Endothelial cell of umbilical vein (primary cell): ENCODE results near the gene CFAP141. TPM values are rescaled to one million over a fixed set of nuclear protein-coding genes. Genes with fewer than 3 reads are reported as not detected.

ENCODE experiments used
- BruUV-seq: library from RNA; stranded (reverse); fragments of 400-500 nt; replicated peaks from 2 replicates; lab custom pipeline; 2021; lab: Mats Ljungman, UMichigan
- CTCF ChIA-PET: fragments of 300-600, 350-600 bp; sonication (Branson Sonifier 250); formaldehyde crosslinking; loops from one replicate; lab custom pipeline; 2021; ENCODE audit warnings: antibody characterized with exemption, inconsistent platforms; lab: Charles Lee
- POLR2A ChIA-PET: fragments of 300-600, 350-600 bp; sonication (Branson Sonifier 250); formaldehyde crosslinking; loops from one replicate; lab custom pipeline; 2021; ENCODE audit warnings: antibody characterized with exemption, inconsistent platforms; lab: Charles Lee
- DNase-seq: peaks from one replicate; pipeline ENCODE4 v3.0.0-alpha.2; 2011; ENCODE audit warnings: low read depth, low spot score
- FAIRE-seq: peaks from 2 replicates; lab custom pipeline; 2011; peaks lifted over from hg19 to GRCh38; lab: Jason Lieb, UNC
- H2AFZ ChIP-seq: 2 replicates; pipeline ENCODE4 v1.6.0; 2012; ENCODE audit warnings: low read depth, low read length, control low read depth, inconsistent platforms
- H3K27ac ChIP-seq: 2 replicates; pipeline ENCODE4 v1.5.1; 2011; ENCODE audit warnings: low read depth, mild to moderate bottlenecking, control low read depth, low read length, moderate library complexity; ENCODE audit not compliant: insufficient read depth
- H3K27me3 ChIP-seq, 2 experiments: 2 replicates each; pipeline versions ENCODE4 v1.6.0 to v1.6.1; 2011; ENCODE audit warnings: low read length in 2 of 2, mixed read lengths in 1 of 2; ENCODE audit not compliant: control insufficient read depth in 2 of 2, insufficient read depth in 2 of 2
- H3K36me3 ChIP-seq, 2 experiments: 2 replicates in 1 of 2; 3 replicates in 1 of 2; pipeline ENCODE4 v1.5.1; 2011; ENCODE audit warnings: low read length in 2 of 2, mild to moderate bottlenecking in 1 of 2, moderate library complexity in 1 of 2; ENCODE audit not compliant: control insufficient read depth in 2 of 2, insufficient read depth in 2 of 2; ENCODE audit errors: extremely low read depth in 1 of 2
- H3K4me1 ChIP-seq: 3 replicates; pipeline ENCODE4 v1.5.1; 2011; ENCODE audit warnings: mild to moderate bottlenecking, low read length; ENCODE audit not compliant: control insufficient read depth, insufficient read depth; ENCODE audit errors: extremely low read depth
- H3K4me2 ChIP-seq: 2 replicates; pipeline ENCODE4 v1.6.1; 2011; ENCODE audit warnings: low read length, control low read depth, mixed read lengths; ENCODE audit not compliant: insufficient read depth
- H3K4me3 ChIP-seq, 3 experiments: fragments of 200-600 bp in 1 of 3; sonication (generic), shearing (Covaris generic) in 1 of 3; replicated peaks in 1 of 3; 2 replicates each; pipeline ENCODE4 v1.5.1; 2011 to 2016; ENCODE audit warnings: control low read depth in 3 of 3, low read length in 3 of 3, mild to moderate bottlenecking in 2 of 3, inconsistent platforms in 1 of 3, low read depth in 1 of 3, moderate library complexity in 1 of 3; ENCODE audit not compliant: insufficient read depth in 1 of 3
- H3K79me2 ChIP-seq: 2 replicates; pipeline ENCODE4 v1.6.0; 2012; ENCODE audit warnings: low read length, inconsistent platforms; ENCODE audit not compliant: control insufficient read depth, insufficient read depth
- H3K9ac ChIP-seq: replicated peaks from 2 replicates; pipeline ENCODE3; 2011; ENCODE audit warnings: low read length, control low read depth; ENCODE audit not compliant: insufficient read depth; ENCODE audit errors: extremely low read depth
- H3K9me1 ChIP-seq: replicated peaks from 3 replicates; pipeline ENCODE4 v1.6.0; 2011; ENCODE audit warnings: mild to moderate bottlenecking, low read length; ENCODE audit not compliant: control insufficient read depth, insufficient read depth; ENCODE audit errors: extremely low read depth
- H3K9me3 ChIP-seq: replicated peaks from 2 replicates; pipeline ENCODE4 v1.5.1; 2012; ENCODE audit warnings: low read length, inconsistent platforms; ENCODE audit not compliant: control insufficient read depth, insufficient read depth
- H4K20me1 ChIP-seq: replicated peaks from 2 replicates; pipeline ENCODE3; 2011; ENCODE audit warnings: mild to moderate bottlenecking, low read length; ENCODE audit not compliant: control insufficient read depth, insufficient read depth; ENCODE audit errors: extremely low read depth
- EZH2 ChIP-seq: IDR thresholded peaks from 2 replicates; pipeline ENCODE4 v1.6.1; 2012; ENCODE audit warnings: borderline replicate concordance, low read depth, mild to moderate bottlenecking, moderate library complexity, low read length, inconsistent platforms; ENCODE audit not compliant: severe bottlenecking
- FOS ChIP-seq: IDR thresholded peaks from 2 replicates; pipeline ENCODE4 v1.6.1; 2011; ENCODE audit warnings: mild to moderate bottlenecking, low read length, moderate library complexity, borderline replicate concordance; ENCODE audit not compliant: insufficient read depth
- GATA2 ChIP-seq: IDR thresholded peaks from 2 replicates; pipeline ENCODE4 v1.7.0; 2011; ENCODE audit warnings: low read depth, mild to moderate bottlenecking, moderate library complexity, mixed read lengths, low read length; ENCODE audit not compliant: insufficient read length, insufficient read depth
- JUN ChIP-seq: IDR thresholded peaks from 2 replicates; pipeline ENCODE4 v1.6.1; 2011; ENCODE audit warnings: borderline replicate concordance, low read depth; ENCODE audit not compliant: insufficient read length, insufficient read depth
- POLR2AphosphoS5 ChIP-seq: IDR thresholded peaks from 2 replicates; pipeline ENCODE4 v1.6.1; 2012; ENCODE audit warnings: low read depth, mild to moderate bottlenecking, control low read depth, low read length, moderate library complexity; ENCODE audit not compliant: insufficient read depth
- dilution Hi-C: fragments of 300-500 bp; cut with MboI; formaldehyde crosslinking; loops from one replicate; pipeline ENCODE4 v1.15.0; 2019; ENCODE audit warnings: low sequenced_read_pairs; ENCODE audit not compliant: extremely low pct_ligation_motif_present
- intact Hi-C: fragments of 100-400 bp; cut with micrococcal nuclease; formaldehyde crosslinking; loops from one replicate; pipeline ENCODE4 v1.10.0; 2022
- polyA plus RNA-seq, 4 experiments: library from polyadenylated mRNA; depleted of rRNA in 3 of 4; stranded (reverse) in 3 of 4; unstranded in 1 of 4; fragments of >200 nt; gene quantifications; 2 replicates each; pipeline versions ENCODE4 v1.2.1 to v1.2.3, GENCODE V29; 2011 to 2012; ENCODE audit warnings: missing spikeins in 1 of 4
- total RNA-seq: library from RNA; stranded (reverse); gene quantifications from 2 replicates; pipeline ENCODE4 v1.2.3, GENCODE V29; 2021
- TF ChIP-seq, protein P1 (sequence below), 2 donors: IDR thresholded peaks; 1 replicate in 1 of 2; 2 replicates in 1 of 2; pipeline ENCODE4 v1.5.1; 2011; ENCODE audit warnings: low read length in 2 of 2, mild to moderate bottlenecking in 2 of 2, moderate library complexity in 2 of 2, control low read depth in 1 of 2, inconsistent platforms in 1 of 2, low read depth in 1 of 2; ENCODE audit not compliant: insufficient read depth in 1 of 2; ENCODE audit errors: extremely low read depth in 1 of 2
- TF ChIP-seq, protein P2 (sequence below): IDR thresholded peaks from 2 replicates; pipeline ENCODE4 v1.6.1; 2011; ENCODE audit not compliant: insufficient read depth, insufficient read length

CFAP141 gene
- total and polyA plus RNA-seq, 2 donors (not counting 3 experiments of a cell fraction or from before 2014, with no cell fraction given), result not detected

GRCh38 chr1:154178013-154178412 is 28.1 kb downstream of the CFAP141 start:
- Histone ChIP-seq H3K4me2 (peak overlapping the region; percentile 96), H3K9ac (no peak overlapping the region), H3K79me2 (peaks cover 94% of the 10 kb centered on the region), H3K4me1 (peaks cover 49% of the 10 kb centered on the region), H3K4me3 (no peak overlapping the region), H3K27me3 (no peaks in the 10 kb centered on the region), H3K9me1 (no peaks in the 10 kb centered on the region), H3K36me3 (peaks cover 12 to 24% of the 10 kb centered on the region in 2 experiments), H3K9me3 (no peaks in the 10 kb centered on the region), H3K27ac (no peak overlapping the region), H2AFZ (no peak overlapping the region), H4K20me1 (peaks cover 8% of the 10 kb centered on the region)
- dilution Hi-C loops (no loop called here), intact Hi-C loops (no loop called here)
- FAIRE-seq (no peak), DNase-seq (no peak)
- POLR2A ChIA-PET, result no interaction called here
- CTCF ChIA-PET, result interaction anchor here (0.6 to 2.4 kb wide), 4 partner anchors 18 to 157 kb away, joined by 3 to 8 read pairs (median 6); no protein-coding TSS in a partner anchor
- TF ChIP-seq, protein P1, sequence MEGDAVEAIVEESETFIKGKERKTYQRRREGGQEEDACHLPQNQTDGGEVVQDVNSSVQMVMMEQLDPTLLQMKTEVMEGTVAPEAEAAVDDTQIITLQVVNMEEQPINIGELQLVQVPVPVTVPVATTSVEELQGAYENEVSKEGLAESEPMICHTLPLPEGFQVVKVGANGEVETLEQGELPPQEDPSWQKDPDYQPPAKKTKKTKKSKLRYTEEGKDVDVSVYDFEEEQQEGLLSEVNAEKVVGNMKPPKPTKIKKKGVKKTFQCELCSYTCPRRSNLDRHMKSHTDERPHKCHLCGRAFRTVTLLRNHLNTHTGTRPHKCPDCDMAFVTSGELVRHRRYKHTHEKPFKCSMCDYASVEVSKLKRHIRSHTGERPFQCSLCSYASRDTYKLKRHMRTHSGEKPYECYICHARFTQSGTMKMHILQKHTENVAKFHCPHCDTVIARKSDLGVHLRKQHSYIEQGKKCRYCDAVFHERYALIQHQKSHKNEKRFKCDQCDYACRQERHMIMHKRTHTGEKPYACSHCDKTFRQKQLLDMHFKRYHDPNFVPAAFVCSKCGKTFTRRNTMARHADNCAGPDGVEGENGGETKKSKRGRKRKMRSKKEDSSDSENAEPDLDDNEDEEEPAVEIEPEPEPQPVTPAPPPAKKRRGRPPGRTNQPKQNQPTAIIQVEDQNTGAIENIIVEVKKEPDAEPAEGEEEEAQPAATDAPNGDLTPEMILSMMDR (IDR thresholded peaks at IDR 0.05; ENCODE audit: extremely low read depth in 1 of 2, insufficient read depth in 1 of 2, low read depth in 1 of 2, low read length in 2 of 2), result no peak
- no peak for TF ChIP-seq EZH2
- TF ChIP-seq FOS, result no peak
- TF ChIP-seq JUN, result no peak
- TF ChIP-seq, protein P2, sequence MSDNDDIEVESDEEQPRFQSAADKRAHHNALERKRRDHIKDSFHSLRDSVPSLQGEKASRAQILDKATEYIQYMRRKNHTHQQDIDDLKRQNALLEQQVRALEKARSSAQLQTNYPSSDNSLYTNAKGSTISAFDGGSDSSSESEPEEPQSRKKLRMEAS, result no peak
- no peak for TF ChIP-seq GATA2
- no peak for TF ChIP-seq POLR2AphosphoS5
- BruUV-seq, result no TSS peak
